CD4-positive, alpha-beta T cell (primary cell): ENCODE results near the gene SH3BP5L. TPM values are rescaled to one million over a fixed set of nuclear protein-coding genes. Genes with fewer than 3 reads are reported as not detected.
"Not testable (repeated sequence)": the region's sequence is repeated elsewhere in the genome, so short reads cannot be mapped to it uniquely, and the experiment has no call there.

Source experiments
- ATAC-seq: fragments of 200-7000 bp; cut with Tn5 transposase; one replicate; pipeline ENCODE4 v1.10.0; 2022; ENCODE audit warnings: mild to moderate bottlenecking; ENCODE audit not compliant: poor library complexity
- CTCF ChIA-PET: fragments of 350-600 bp; sonication (Branson Sonifier 250); formaldehyde crosslinking; loops from one replicate; lab custom pipeline; 2021; ENCODE audit warnings: antibody characterized with exemption, inconsistent platforms; lab: Charles Lee
- POLR2A ChIA-PET: fragments of 350-600 bp; sonication (Branson Sonifier 250); formaldehyde crosslinking; loops from one replicate; lab custom pipeline; 2021; ENCODE audit warnings: antibody characterized with exemption, inconsistent platforms; lab: Charles Lee
- DNase-seq, 14 experiments: peaks; one replicate each; pipeline ENCODE4 v3.0.0-alpha.2; 2013 to 2020; ENCODE audit warnings: mixed read lengths in 2 of 14
- H3K27ac ChIP-seq, 2 donors: one replicate each; pipeline versions ENCODE4 v1.5.1 to v1.7.0; 2013; ENCODE audit warnings: low read length in 2 of 2, low read depth in 1 of 2, mild to moderate bottlenecking in 1 of 2
- H3K27me3 ChIP-seq, 2 experiments: 1 replicate in 1 of 2; 2 replicates in 1 of 2; pipeline versions ENCODE4 v1.6.1 to v1.7.0; 2013; ENCODE audit warnings: low read length in 2 of 2, control low read depth in 1 of 2, mild to moderate bottlenecking in 1 of 2, moderate library complexity in 1 of 2; ENCODE audit not compliant: insufficient read depth in 2 of 2, control insufficient read depth in 1 of 2
- H3K36me3 ChIP-seq: one replicate; pipeline ENCODE4 v1.6.1; 2013; ENCODE audit warnings: low read length, control low read depth; ENCODE audit not compliant: insufficient read depth
- H3K4me1 ChIP-seq: one replicate; pipeline ENCODE4 v1.6.1; 2013; ENCODE audit warnings: low read length, control low read depth; ENCODE audit not compliant: insufficient read depth
- H3K4me3 ChIP-seq: one replicate; pipeline ENCODE4 v1.5.1; 2013; ENCODE audit warnings: mild to moderate bottlenecking, low read length, moderate library complexity
- H3K9me3 ChIP-seq, 2 experiments: 1 replicate in 1 of 2; 2 replicates in 1 of 2; pipeline versions ENCODE4 v1.6.1 to v1.7.0; 2013; ENCODE audit warnings: low read length in 2 of 2, mild to moderate bottlenecking in 2 of 2, control low read depth in 1 of 2, moderate library complexity in 1 of 2; ENCODE audit not compliant: control insufficient read depth in 1 of 2, insufficient read depth in 1 of 2
- H3K27ac Mint-ChIP-seq: one replicate; pipeline ENCODE4 v1.8.0; 2020; ENCODE audit warnings: mixed read lengths
- H3K27me3 Mint-ChIP-seq: one replicate; pipeline ENCODE4 v1.8.0; 2021; ENCODE audit warnings: mixed read lengths
- H3K36me3 Mint-ChIP-seq: one replicate; pipeline ENCODE4 v1.8.0; 2021; ENCODE audit warnings: low read depth, mixed read lengths
- H3K4me1 Mint-ChIP-seq: one replicate; pipeline ENCODE4 v1.8.0; 2021; ENCODE audit warnings: low read depth, mixed read lengths
- H3K4me3 Mint-ChIP-seq: one replicate; pipeline ENCODE4 v1.8.0; 2020; ENCODE audit warnings: mild to moderate bottlenecking, mixed read lengths
- H3K9me3 Mint-ChIP-seq: one replicate; pipeline ENCODE4 v1.8.0; 2020; ENCODE audit warnings: mixed read lengths
- intact Hi-C, 2 experiments: fragments of 100-400 bp; cut with DNase I in 1 of 2; cut with micrococcal nuclease in 1 of 2; formaldehyde crosslinking; loops; one replicate each; pipeline versions ENCODE4 v1.15.1 to v1.9.0; 2023 to 2025; cut with DNase I, micrococcal nuclease
- total RNA-seq, 174 experiments: library from RNA in 2 of 174; stranded (reverse) in 2 of 174; gene quantifications; one replicate each; pipeline ENCODE4 v1.2.3 and lab custom pipeline; 2021 to 2026
- TF ChIP-seq, protein P1 (sequence below): fragments of 200-600 bp; IDR thresholded peaks from one replicate; pipeline ENCODE4 v1.8.0; 2022; ENCODE audit warnings: antibody characterized with exemption, mild to moderate bottlenecking

SH3BP5L gene
- total RNA-seq, 2 experiments from 2014 or later = 21.7 to 25.2 TPM

DNA sequence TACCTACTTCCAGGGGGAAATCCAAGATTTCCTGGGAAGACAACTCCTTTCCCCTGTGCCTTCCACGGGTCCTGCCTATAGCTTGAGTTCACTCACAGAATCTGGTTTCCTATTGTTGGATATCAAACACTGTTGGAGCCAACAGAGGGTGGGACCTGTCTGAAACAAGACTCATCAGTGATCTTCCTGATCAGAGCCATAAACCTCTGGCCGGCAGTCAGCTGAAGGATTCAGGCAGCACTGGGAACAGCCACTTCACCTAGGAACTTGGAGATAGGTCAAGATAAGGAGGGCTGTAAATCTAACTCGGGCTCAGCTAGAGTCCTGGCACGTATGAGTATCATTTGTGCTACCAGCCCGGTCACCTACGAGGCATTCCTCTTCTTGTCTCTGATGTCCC, 23.3 kb downstream of the SH3BP5L start:
- CTCF ChIA-PET = no interaction called here
- intact Hi-C loops = no loop called here
- H3K27me3 Mint-ChIP-seq = peaks cover 11% of the 10 kb centered on the region

DNA sequence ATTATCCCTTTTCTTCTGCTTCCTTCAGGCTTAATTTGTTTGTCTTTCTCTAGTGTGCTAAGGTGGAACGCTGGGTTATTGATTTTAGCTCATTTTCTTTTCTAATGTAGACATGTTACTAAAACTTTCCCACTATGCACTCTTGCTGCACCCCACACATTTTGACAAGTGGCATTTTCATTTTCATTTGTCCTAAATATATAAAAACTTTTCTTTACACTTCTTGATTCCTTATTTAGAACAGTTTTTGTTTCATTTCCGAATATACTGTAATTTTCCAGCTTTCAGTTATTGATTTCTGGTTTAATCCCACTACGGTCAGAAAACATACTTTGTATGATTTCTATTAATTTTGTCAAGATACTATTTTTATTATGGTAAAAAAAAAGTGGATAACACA, 25.3 kb downstream of the SH3BP5L start:
- H3K27ac Mint-ChIP-seq = no peak overlapping the region
- ChIA-PET CTCF (no interaction called here), POLR2A (no interaction called here)
- H3K4me1 Mint-ChIP-seq = peaks cover 10% of the 10 kb centered on the region
- H3K9me3 Mint-ChIP-seq = peaks cover 10% of the 10 kb centered on the region
- DNase-seq (no peak), ATAC-seq (no peak)
- intact Hi-C loops = no loop called here
- H3K36me3 ChIP-seq = no peaks in the 10 kb centered on the region
- peaks cover 22% of the 10 kb centered on the region for H3K27me3 Mint-ChIP-seq
- H3K4me3 Mint-ChIP-seq = no peak overlapping the region
- peaks cover 3 to 7% of the 10 kb centered on the region in 2 experiments for H3K9me3 ChIP-seq
- TF ChIP-seq, protein P1, sequence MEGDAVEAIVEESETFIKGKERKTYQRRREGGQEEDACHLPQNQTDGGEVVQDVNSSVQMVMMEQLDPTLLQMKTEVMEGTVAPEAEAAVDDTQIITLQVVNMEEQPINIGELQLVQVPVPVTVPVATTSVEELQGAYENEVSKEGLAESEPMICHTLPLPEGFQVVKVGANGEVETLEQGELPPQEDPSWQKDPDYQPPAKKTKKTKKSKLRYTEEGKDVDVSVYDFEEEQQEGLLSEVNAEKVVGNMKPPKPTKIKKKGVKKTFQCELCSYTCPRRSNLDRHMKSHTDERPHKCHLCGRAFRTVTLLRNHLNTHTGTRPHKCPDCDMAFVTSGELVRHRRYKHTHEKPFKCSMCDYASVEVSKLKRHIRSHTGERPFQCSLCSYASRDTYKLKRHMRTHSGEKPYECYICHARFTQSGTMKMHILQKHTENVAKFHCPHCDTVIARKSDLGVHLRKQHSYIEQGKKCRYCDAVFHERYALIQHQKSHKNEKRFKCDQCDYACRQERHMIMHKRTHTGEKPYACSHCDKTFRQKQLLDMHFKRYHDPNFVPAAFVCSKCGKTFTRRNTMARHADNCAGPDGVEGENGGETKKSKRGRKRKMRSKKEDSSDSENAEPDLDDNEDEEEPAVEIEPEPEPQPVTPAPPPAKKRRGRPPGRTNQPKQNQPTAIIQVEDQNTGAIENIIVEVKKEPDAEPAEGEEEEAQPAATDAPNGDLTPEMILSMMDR = no peak
- H3K4me3 ChIP-seq = no peak overlapping the region
- peaks cover 2 to 7% of the 10 kb centered on the region in 2 experiments for H3K27me3 ChIP-seq
- no peaks in the 10 kb centered on the region for H3K36me3 Mint-ChIP-seq
- no peaks in the 10 kb centered on the region for H3K4me1 ChIP-seq
- no peak overlapping the region for H3K27ac ChIP-seq

More for the DNA sequence above, 23.3 kb downstream of the SH3BP5L start:
- ATAC-seq = no peak
- H3K9me3 Mint-ChIP-seq = no peaks in the 10 kb centered on the region
- H3K36me3 ChIP-seq = no peaks in the 10 kb centered on the region
- H3K9me3 ChIP-seq = no peaks in the 10 kb centered on the region
- no peak overlapping the region for H3K27ac Mint-ChIP-seq
- POLR2A ChIA-PET = no interaction called here
- no peak overlapping the region for H3K4me3 Mint-ChIP-seq
- no peak overlapping the region for H3K27ac ChIP-seq
- DNase-seq = no peak
- TF ChIP-seq, protein P1 = no peak
- H3K27me3 ChIP-seq = peaks cover 0 to 7% of the 10 kb centered on the region in 2 experiments
- H3K4me1 ChIP-seq = peaks cover 7% of the 10 kb centered on the region
- peaks cover 10% of the 10 kb centered on the region for H3K4me1 Mint-ChIP-seq
- H3K36me3 Mint-ChIP-seq = no peaks in the 10 kb centered on the region
- no peak overlapping the region for H3K4me3 ChIP-seq

DNA sequence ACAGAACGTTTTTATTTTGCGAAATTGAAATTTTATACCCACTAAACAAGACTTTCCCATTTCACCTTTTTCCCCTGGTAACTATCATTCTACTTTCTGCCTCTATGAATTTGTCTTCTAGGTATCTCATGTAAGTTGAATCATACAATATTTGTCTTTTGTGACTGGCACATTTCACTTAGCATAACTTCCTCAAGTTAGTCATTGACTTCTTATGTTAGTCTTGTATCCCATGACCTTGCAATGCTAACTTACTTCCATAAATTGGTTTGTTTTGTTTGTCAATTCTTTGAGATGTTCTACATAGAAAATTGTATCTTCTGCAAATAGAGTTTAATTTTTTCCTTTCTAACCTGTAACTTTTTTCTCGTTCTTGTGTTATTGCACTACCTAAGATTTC, 26.9 kb downstream of the SH3BP5L start:
- peaks cover 2 to 7% of the 10 kb centered on the region in 2 experiments for H3K27me3 ChIP-seq
- DNase-seq (peak in 1 of 14 experiments; percentile 24), ATAC-seq (no peak)
- H3K36me3 Mint-ChIP-seq = no peaks in the 10 kb centered on the region
- no peak overlapping the region for H3K27ac ChIP-seq
- H3K4me1 ChIP-seq = no peaks in the 10 kb centered on the region
- H3K9me3 ChIP-seq = peaks cover 7 to 16% of the 10 kb centered on the region in 2 experiments
- TF ChIP-seq, protein P1 = no peak
- no peak overlapping the region for H3K27ac Mint-ChIP-seq
- CTCF ChIA-PET = no interaction called here
- peaks cover 20% of the 10 kb centered on the region for H3K27me3 Mint-ChIP-seq
- H3K4me3 Mint-ChIP-seq = no peak overlapping the region
- peaks cover 17% of the 10 kb centered on the region for H3K9me3 Mint-ChIP-seq
- H3K36me3 ChIP-seq = no peaks in the 10 kb centered on the region
- no peak overlapping the region for H3K4me3 ChIP-seq
- POLR2A ChIA-PET = no interaction called here
- intact Hi-C loops = no loop called here
- no peaks in the 10 kb centered on the region for H3K4me1 Mint-ChIP-seq

DNA sequence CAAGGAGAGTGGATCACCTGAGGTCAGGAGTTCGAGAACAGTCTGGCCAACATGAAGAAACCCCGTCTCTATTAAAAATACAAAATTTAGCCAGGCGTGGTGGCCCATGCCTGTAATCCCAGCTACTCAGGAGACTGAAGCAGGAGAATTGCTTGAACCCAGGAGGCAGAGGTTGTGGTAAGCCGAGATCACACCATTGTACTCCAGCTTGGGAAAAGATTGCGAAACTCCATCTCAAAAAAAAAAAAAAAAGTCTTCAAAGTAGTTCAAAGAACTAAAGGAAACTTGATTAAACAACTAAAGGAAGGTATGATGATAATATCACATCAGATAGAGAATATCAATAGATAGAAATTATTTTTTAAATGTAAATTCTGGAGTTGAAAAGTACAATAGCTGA, 31.1 kb downstream of the SH3BP5L start:
- H3K27ac Mint-ChIP-seq, H3K4me1 ChIP-seq: not testable (repeated sequence)

More for the DNA sequence above, 31.1 kb downstream of the SH3BP5L start:
- H3K4me3 Mint-ChIP-seq, DNase-seq, H3K27ac ChIP-seq, H3K4me1 Mint-ChIP-seq, H3K36me3 Mint-ChIP-seq, H3K4me3 ChIP-seq, intact Hi-C loops, POLR2A ChIA-PET, H3K36me3 ChIP-seq, H3K27me3 ChIP-seq, CTCF ChIA-PET, ATAC-seq: not testable (repeated sequence)
- peaks cover 7 to 16% of the 10 kb centered on the region in 2 experiments for H3K9me3 ChIP-seq
- Mint-ChIP-seq H3K27me3 (peaks cover 12% of the 10 kb centered on the region), H3K9me3 (peaks cover 19% of the 10 kb centered on the region)
